Ecto neural progenitor cell (in vitro differentiated cells): ENCODE measurements around the gene ARL3.
"Not testable (repeated sequence)": the region's sequence is repeated elsewhere in the genome, so short reads cannot be mapped to it uniquely, and the experiment has no call there.

Experiments
- DNase-seq: peaks from one replicate; pipeline ENCODE4 v3.0.0-alpha.2; 2018; ENCODE audit warnings: low spot score

The ARL3 gene

GRCh38 chr10:102673236-102673818 lies 40.9 kb downstream of the ARL3 start:
- DNase-seq = no peak

- no peak for DNase-seq
These were observed 43.2 kb downstream of the ARL3 start for GRCh38 chr10:102670871-102671434.

- DNase-seq = no peak
These were observed 44.0 kb downstream of the ARL3 start for GRCh38 chr10:102670065-102670670.

- DNase-seq = no peak
These were observed 44.8 kb downstream of the ARL3 start for GRCh38 chr10:102669206-102670064.

GRCh38 chr10:102668326-102669107 lies 45.7 kb downstream of the ARL3 start:
- no peak for DNase-seq

- not testable (repeated sequence) for DNase-seq
These were observed 46.8 kb downstream of the ARL3 start for GRCh38 chr10:102667411-102667810.

- DNase-seq = no peak
These were observed 48.2 kb downstream of the ARL3 start for GRCh38 chr10:102665904-102666509.

GRCh38 chr10:102661658-102662028 lies 52.6 kb downstream of the ARL3 start:
- DNase-seq = no peak

GRCh38 chr10:102660888-102661657 lies 53.1 kb downstream of the ARL3 start:
- DNase-seq = no peak

- no peak for DNase-seq
These were observed 55.4 kb downstream of the ARL3 start for GRCh38 chr10:102658802-102659201.

- no peak for DNase-seq
These were observed 56.0 kb downstream of the ARL3 start for GRCh38 chr10:102657984-102658724.

GRCh38 chr10:102657451-102657850 lies 56.7 kb downstream of the ARL3 start:
- no peak for DNase-seq

GRCh38 chr10:102656791-102657371 lies 57.3 kb downstream of the ARL3 start:
- no peak for DNase-seq

GRCh38 chr10:102656026-102656425 lies 58.2 kb downstream of the ARL3 start:
- no peak for DNase-seq

- DNase-seq = no peak
These were observed 59.2 kb downstream of the ARL3 start for GRCh38 chr10:102654969-102655368.

GRCh38 chr10:102654566-102654965 lies 59.6 kb downstream of the ARL3 start:
- DNase-seq = no peak

- DNase-seq = no peak
These were observed 61.1 kb downstream of the ARL3 start for GRCh38 chr10:102653060-102653459.

- no peak for DNase-seq
These were observed 61.9 kb downstream of the ARL3 start for GRCh38 chr10:102652170-102652916.
